Measurements from ENCODE around the gene TRAPPC2L. TPM values are rescaled to one million over a fixed set of nuclear protein-coding genes. Genes with fewer than 3 reads are reported as not detected.

Gene TRAPPC2L
- total and polyA plus RNA-seq, 2 of the 13 experiments (the other 11 are each of a cell fraction or from before 2014, with no cell fraction given), result 96.3 to 107 TPM

DNA sequence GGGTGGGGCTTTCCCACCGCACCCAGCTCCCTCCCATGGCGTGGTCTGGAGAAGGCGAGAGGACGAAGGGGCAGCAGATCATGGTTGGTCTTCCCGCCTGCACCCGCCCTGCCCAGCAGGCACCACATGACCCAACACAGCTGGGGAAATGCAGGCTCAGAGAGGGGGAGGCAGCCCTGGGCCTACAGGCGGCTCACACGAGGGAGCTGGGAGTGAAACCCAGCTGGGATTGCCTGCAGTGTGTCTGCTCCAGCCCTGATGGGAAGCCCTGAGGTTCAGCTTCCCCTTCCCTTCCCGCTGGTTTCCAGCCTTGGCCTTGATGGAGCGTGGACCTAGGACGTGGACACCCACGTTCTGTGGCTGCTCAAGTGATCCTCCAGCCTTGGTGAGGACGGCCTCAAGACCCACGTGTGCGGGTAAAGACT lies 29.5 kb downstream of the TRAPPC2L start (continued):
- TF ChIP-seq USF2 (IDR thresholded peaks at IDR 0.05; ENCODE audit: low read depth, low read length) (no peak), USF2 (CRISPR knock-in tag; IDR thresholded peaks at IDR 0.05; ENCODE audit: borderline replicate concordance) (no peak), ZNF235 (CRISPR knock-in tag; IDR thresholded peaks at IDR 0.05; ENCODE audit: borderline replicate concordance) (no peak), PBX3 (CRISPR knock-in tag; IDR thresholded peaks at IDR 0.05; ENCODE audit: borderline replicate concordance) (no peak), FOXA1 (IDR thresholded peaks at IDR 0.05) (no peak), FOXA1 (CRISPR knock-in tag; IDR thresholded peaks at IDR 0.05) (no peak), CENPX (CRISPR knock-in tag; IDR thresholded peaks at IDR 0.05) (no peak), FOXM1 (CRISPR knock-in tag; IDR thresholded peaks at IDR 0.05) (no peak), ZNF274 (CRISPR knock-in tag; IDR thresholded peaks at IDR 0.05) (no peak), SOX13 (IDR thresholded peaks at IDR 0.05) (no peak), SOX13 (CRISPR knock-in tag; conservative IDR thresholded peaks at IDR 0.05 in 1 of 2, IDR thresholded peaks at IDR 0.05 in 1 of 2) (no peak), RFXANK (CRISPR knock-in tag; IDR thresholded peaks at IDR 0.05) (no peak)
- TF ChIP-seq, protein P1, sequence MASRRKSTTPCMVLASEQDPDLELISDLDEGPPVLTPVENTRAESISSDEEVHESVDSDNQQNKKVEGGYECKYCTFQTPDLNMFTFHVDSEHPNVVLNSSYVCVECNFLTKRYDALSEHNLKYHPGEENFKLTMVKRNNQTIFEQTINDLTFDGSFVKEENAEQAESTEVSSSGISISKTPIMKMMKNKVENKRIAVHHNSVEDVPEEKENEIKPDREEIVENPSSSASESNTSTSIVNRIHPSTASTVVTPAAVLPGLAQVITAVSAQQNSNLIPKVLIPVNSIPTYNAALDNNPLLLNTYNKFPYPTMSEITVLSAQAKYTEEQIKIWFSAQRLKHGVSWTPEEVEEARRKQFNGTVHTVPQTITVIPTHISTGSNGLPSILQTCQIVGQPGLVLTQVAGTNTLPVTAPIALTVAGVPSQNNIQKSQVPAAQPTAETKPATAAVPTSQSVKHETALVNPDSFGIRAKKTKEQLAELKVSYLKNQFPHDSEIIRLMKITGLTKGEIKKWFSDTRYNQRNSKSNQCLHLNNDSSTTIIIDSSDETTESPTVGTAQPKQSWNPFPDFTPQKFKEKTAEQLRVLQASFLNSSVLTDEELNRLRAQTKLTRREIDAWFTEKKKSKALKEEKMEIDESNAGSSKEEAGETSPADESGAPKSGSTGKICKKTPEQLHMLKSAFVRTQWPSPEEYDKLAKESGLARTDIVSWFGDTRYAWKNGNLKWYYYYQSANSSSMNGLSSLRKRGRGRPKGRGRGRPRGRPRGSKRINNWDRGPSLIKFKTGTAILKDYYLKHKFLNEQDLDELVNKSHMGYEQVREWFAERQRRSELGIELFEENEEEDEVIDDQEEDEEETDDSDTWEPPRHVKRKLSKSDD (CRISPR knock-in tag; IDR thresholded peaks at IDR 0.05; ENCODE audit: low read depth), result no peak

All from HepG2 (cell line).